Right lobe of liver (tissue), 4 donors: ENCODE data around the gene LGALS9B.
"Not testable (repeated sequence)": the region's sequence is repeated elsewhere in the genome, so short reads cannot be mapped to it uniquely, and the experiment has no call there.

ENCODE experiments used
- CTCF ChIP-seq, 4 donors: fragments of 200-600 bp in 3 of 4; fragments of 450-650 bp in 1 of 4; IDR thresholded peaks; one replicate each; pipeline versions ENCODE4 v1.5.1 to v1.8.0; 2016 to 2022; ENCODE audit warnings: antibody characterized with exemption in 4 of 4, mild to moderate bottlenecking in 2 of 4
- POLR2A ChIP-seq: fragments of 450-650 bp; IDR thresholded peaks from one replicate; pipeline ENCODE4 v1.6.1; 2017; ENCODE audit warnings: antibody characterized with exemption, mild to moderate bottlenecking
- donor health status: DM: no; HTN: no; CAD: no.
- donor health status: DM: no; HTN: no; CAD: no.
- donor health status: DM: no; HTN: yes; CAD: no.

- not testable (repeated sequence) for TF ChIP-seq CTCF (IDR thresholded peaks at IDR 0.05); POLR2A
Measured at GRCh38 chr17:20401306-20402022, 65.9 kb downstream of the LGALS9B start.
